NB4 (cell line): Measurements from ENCODE around the gene NUDT4.

Experiments
- MAX ChIP-seq: IDR thresholded peaks from 2 replicates; pipeline ENCODE4 v1.6.1; 2011; ENCODE audit warnings: low read depth, low read length
- MYC ChIP-seq: IDR thresholded peaks from 2 replicates; pipeline ENCODE4 v1.6.1; 2011; ENCODE audit warnings: low read depth, low read length
- POLR2A ChIP-seq: IDR thresholded peaks from 2 replicates; pipeline ENCODE4 v1.6.1; 2011; ENCODE audit warnings: mild to moderate bottlenecking; ENCODE audit not compliant: insufficient read length; ENCODE audit errors: extremely low read depth
- TF ChIP-seq, protein P1 (sequence below): IDR thresholded peaks from one replicate; pipeline ENCODE4 v1.5.1; 2012; ENCODE audit warnings: low read depth, low read length

DNA sequence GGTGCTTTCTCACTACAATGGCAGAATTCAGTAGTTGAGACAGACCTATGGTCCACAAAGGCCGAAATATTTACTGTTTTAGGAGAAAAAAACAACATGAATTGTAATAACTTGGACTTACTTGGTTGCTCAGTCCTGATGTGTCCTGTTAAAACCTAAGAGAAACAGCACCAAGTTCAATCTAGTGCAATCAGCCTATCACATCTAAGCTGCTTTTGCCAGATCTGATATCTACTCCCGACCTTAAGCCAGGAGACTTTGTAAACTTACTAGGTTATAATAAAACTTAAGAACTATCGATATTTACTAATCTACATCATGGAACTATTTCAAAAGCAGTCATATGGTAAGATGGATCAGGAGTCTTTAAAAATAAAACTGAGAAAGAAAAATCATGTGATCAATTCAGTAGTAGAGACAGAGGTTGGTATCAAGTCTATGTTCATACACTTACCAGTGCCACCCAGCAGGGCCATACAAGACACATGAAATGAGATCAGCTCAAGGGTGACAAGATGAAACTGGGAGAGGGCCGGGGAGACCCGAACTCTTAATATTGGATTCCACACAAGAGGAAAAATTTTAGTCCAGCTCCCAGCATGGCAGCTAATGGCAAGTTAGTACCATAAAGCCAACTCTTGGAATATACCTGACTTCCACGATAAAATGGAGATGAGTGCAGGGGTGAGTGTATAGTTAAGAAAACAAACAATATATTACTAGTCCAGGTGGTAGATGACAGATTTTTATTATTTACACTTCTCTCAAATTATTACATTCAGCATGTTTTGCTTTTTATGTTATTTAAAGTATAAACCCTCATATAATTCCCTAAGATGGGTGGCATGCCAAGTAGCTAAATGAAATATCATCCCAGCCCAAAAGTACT lies 27.5 kb downstream of the NUDT4 start:
- no peak for TF ChIP-seq MAX
- no peak for TF ChIP-seq POLR2A
- no peak for TF ChIP-seq MYC
- TF ChIP-seq, protein P1, sequence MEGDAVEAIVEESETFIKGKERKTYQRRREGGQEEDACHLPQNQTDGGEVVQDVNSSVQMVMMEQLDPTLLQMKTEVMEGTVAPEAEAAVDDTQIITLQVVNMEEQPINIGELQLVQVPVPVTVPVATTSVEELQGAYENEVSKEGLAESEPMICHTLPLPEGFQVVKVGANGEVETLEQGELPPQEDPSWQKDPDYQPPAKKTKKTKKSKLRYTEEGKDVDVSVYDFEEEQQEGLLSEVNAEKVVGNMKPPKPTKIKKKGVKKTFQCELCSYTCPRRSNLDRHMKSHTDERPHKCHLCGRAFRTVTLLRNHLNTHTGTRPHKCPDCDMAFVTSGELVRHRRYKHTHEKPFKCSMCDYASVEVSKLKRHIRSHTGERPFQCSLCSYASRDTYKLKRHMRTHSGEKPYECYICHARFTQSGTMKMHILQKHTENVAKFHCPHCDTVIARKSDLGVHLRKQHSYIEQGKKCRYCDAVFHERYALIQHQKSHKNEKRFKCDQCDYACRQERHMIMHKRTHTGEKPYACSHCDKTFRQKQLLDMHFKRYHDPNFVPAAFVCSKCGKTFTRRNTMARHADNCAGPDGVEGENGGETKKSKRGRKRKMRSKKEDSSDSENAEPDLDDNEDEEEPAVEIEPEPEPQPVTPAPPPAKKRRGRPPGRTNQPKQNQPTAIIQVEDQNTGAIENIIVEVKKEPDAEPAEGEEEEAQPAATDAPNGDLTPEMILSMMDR = no peak
